NCI-H446 (cell line): ENCODE data around the gene OR4C46.
"Not testable (repeated sequence)": the region's sequence is repeated elsewhere in the genome, so short reads cannot be mapped to it uniquely, and the experiment has no call there.

Experiments used
- DNase-seq, 2 experiments: peaks; one replicate each; lab custom pipeline; 2025; lab: John Stamatoyannopoulos, UW

The OR4C46 gene

GRCh38 chr11:54603898-54604297 is at the start of gene OR4C46:
Gene OR4C46 (minus strand): TSS chr11:54603998. CDS start chr11:54603998, 0 bp downstream.
- no peak for DNase-seq

- not testable (repeated sequence) for DNase-seq
Observed at GRCh38 chr11:54645606-54646005, 41.8 kb upstream of the OR4C46 start.

GRCh38 chr11:54561439-54561838 is 42.4 kb downstream of the OR4C46 start:
- not testable (repeated sequence) for DNase-seq

GRCh38 chr11:54558919-54559318 is 44.9 kb downstream of the OR4C46 start:
- DNase-seq, result no peak

- DNase-seq, result no peak
Observed at GRCh38 chr11:54558407-54558806, 45.4 kb downstream of the OR4C46 start.
